Fibroblast of lung (primary cell): ENCODE data around the gene NAA50. TPM values are rescaled to one million over a fixed set of nuclear protein-coding genes. Genes with fewer than 3 reads are reported as not detected.

Experiments
- DNase-seq, 2 donors: peaks; one replicate each; pipeline versions ENCODE4 v3.0.0 to v3.0.0-alpha.2; 2010; ENCODE audit warnings: low read depth in 2 of 2
- H2AFZ ChIP-seq: 2 replicates; pipeline ENCODE4 v1.5.1; 2012; ENCODE audit warnings: low read length, control low read depth, inconsistent platforms
- H3K27ac ChIP-seq: 2 replicates; pipeline ENCODE4 v1.5.1; 2011; ENCODE audit warnings: low read length, control low read depth; ENCODE audit not compliant: insufficient read depth
- H3K27me3 ChIP-seq: 2 replicates; pipeline ENCODE4 v1.5.1; 2011; ENCODE audit warnings: mild to moderate bottlenecking, low read length; ENCODE audit not compliant: control insufficient read depth, insufficient read depth
- H3K36me3 ChIP-seq: 2 replicates; pipeline ENCODE4 v1.5.1; 2011; ENCODE audit warnings: low read length; ENCODE audit not compliant: control insufficient read depth, insufficient read depth
- H3K4me1 ChIP-seq: 2 replicates; pipeline ENCODE4 v1.5.1; 2011; ENCODE audit warnings: low read length; ENCODE audit not compliant: control insufficient read depth, insufficient read depth; ENCODE audit errors: extremely low read depth
- H3K4me2 ChIP-seq: 2 replicates; pipeline ENCODE4 v1.5.1; 2011; ENCODE audit warnings: low read length, control low read depth; ENCODE audit not compliant: insufficient read depth; ENCODE audit errors: extremely low read depth
- H3K4me3 ChIP-seq, 4 experiments: fragments of 200-600 bp in 1 of 4; sonication (generic) in 1 of 4; replicated peaks in 1 of 4; 2 replicates each; pipeline ENCODE4 v1.5.1; 2011 to 2016; ENCODE audit warnings: low read length in 4 of 4, low read depth in 3 of 4, mild to moderate bottlenecking in 3 of 4, control low read depth in 2 of 4, inconsistent platforms in 1 of 4, mixed read lengths in 1 of 4; ENCODE audit not compliant: insufficient read depth in 1 of 4; ENCODE audit errors: control extremely low read depth in 1 of 4
- H3K79me2 ChIP-seq: 2 replicates; pipeline ENCODE4 v1.5.1; 2012; ENCODE audit warnings: mild to moderate bottlenecking, low read length, inconsistent platforms; ENCODE audit not compliant: control insufficient read depth, insufficient read depth
- H3K9ac ChIP-seq: 2 replicates; pipeline ENCODE4 v1.5.1; 2011; ENCODE audit warnings: mild to moderate bottlenecking, low read length, control low read depth; ENCODE audit not compliant: insufficient read depth
- H3K9me3 ChIP-seq: 2 replicates; pipeline ENCODE4 v1.5.1; 2012; ENCODE audit warnings: low read depth, low read length; ENCODE audit not compliant: control insufficient read depth, insufficient read depth
- H4K20me1 ChIP-seq: 2 replicates; pipeline ENCODE4 v1.5.1; 2011; ENCODE audit warnings: low read length; ENCODE audit not compliant: control insufficient read depth, insufficient read depth; ENCODE audit errors: extremely low read depth
- CTCF ChIP-seq, 2 donors: IDR thresholded peaks in 1 of 2; conservative IDR thresholded peaks in 1 of 2; 1 replicate in 1 of 2; 2 replicates in 1 of 2; pipeline ENCODE4 v1.5.1; 2011 to 2012; ENCODE audit warnings: low read length in 2 of 2, control low read depth in 1 of 2, inconsistent platforms in 1 of 2, low read depth in 1 of 2, mild to moderate bottlenecking in 1 of 2
- EZH2 ChIP-seq: IDR thresholded peaks from 2 replicates; pipeline ENCODE4 v1.5.1; 2012; ENCODE audit warnings: low read length, control low read depth, mild to moderate bottlenecking; ENCODE audit errors: missing control alignments
- polyA plus RNA-seq, 2 donors: library from polyadenylated mRNA; depleted of rRNA in 1 of 2; stranded (reverse) in 1 of 2; unstranded in 1 of 2; fragments of >200 nt; gene quantifications; 2 replicates each; pipeline ENCODE4 v1.2.1, GENCODE V29; 2011 to 2012; ENCODE audit warnings: missing spikeins in 1 of 2
- total RNA-seq: library from RNA; depleted of rRNA; stranded (reverse); fragments of >200 nt; gene quantifications from 2 replicates; pipeline ENCODE4 v1.2.1, GENCODE V29; 2014

Gene NAA50
- total and polyA plus RNA-seq, 2 donors (not counting 1 experiment from before 2014, with no cell fraction given), result 150 to 252 TPM

GRCh38 chr3:113744941-113745755, 901 bp downstream of the NAA50 start:
- H3K27ac ChIP-seq, result peak overlapping the region; percentile 100
- H4K20me1 ChIP-seq, result peaks cover 3% of the 10 kb centered on the region
- H3K79me2 ChIP-seq, result peaks cover 90% of the 10 kb centered on the region
- TF ChIP-seq CTCF (conservative IDR thresholded peaks at IDR 0.05 in 1 of 2, IDR thresholded peaks at IDR 0.05 in 1 of 2; ENCODE audit: low read depth in 1 of 2, low read length in 2 of 2) (peak; percentile 57 to 70), EZH2 (no peak)
- H3K9ac ChIP-seq, result peak overlapping the region; percentile 96
- H3K4me3 ChIP-seq, result peak overlapping the region; percentile 71 to 100 (median 90)
- no peaks in the 10 kb centered on the region for H3K36me3 ChIP-seq
- H3K4me2 ChIP-seq, result peak overlapping the region; percentile 76
- H3K9me3 ChIP-seq, result no peaks in the 10 kb centered on the region
- H3K27me3 ChIP-seq, result no peaks in the 10 kb centered on the region
- peaks cover 7% of the 10 kb centered on the region for H3K4me1 ChIP-seq
- no peak overlapping the region for H2AFZ ChIP-seq
- peak; percentile 89 to 93 for DNase-seq

GRCh38 chr3:113743006-113743630, 2.9 kb downstream of the NAA50 start:
- peaks cover 3% of the 10 kb centered on the region for H4K20me1 ChIP-seq

More at GRCh38 chr3:113743006-113743630, 2.9 kb downstream of the NAA50 start:
- Histone ChIP-seq H2AFZ (no peak overlapping the region), H3K36me3 (no peaks in the 10 kb centered on the region), H3K9me3 (no peaks in the 10 kb centered on the region), H3K9ac (no peak overlapping the region), H3K27ac (no peak overlapping the region), H3K4me3 (peak overlapping the region; percentile 23 to 98 (median 68)), H3K4me1 (peaks cover 2% of the 10 kb centered on the region), H3K27me3 (no peaks in the 10 kb centered on the region), H3K4me2 (peak overlapping the region; percentile 76), H3K79me2 (peaks cover 89% of the 10 kb centered on the region)
- no peak for DNase-seq
- TF ChIP-seq CTCF (conservative IDR thresholded peaks at IDR 0.05 in 1 of 2, IDR thresholded peaks at IDR 0.05 in 1 of 2; ENCODE audit: low read depth in 1 of 2, low read length in 2 of 2), result no peak
- TF ChIP-seq EZH2, result no peak
